GM21367 (cell line): ENCODE data around the gene RECK.
A peak's percentile ranks its signal among the peaks of the same experiment; 100 is the strongest.
"Not testable (repeated sequence)": the region's sequence is repeated elsewhere in the genome, so short reads cannot be mapped to it uniquely, and the experiment has no call there.

Experiments
- ATAC-seq: cut with Tn5 transposase; IDR thresholded peaks from one replicate; pipeline ENCODE4 v1.9.1; 2021; ENCODE audit not compliant: unreplicated experiment

Gene RECK

GRCh38 chr9:36109071-36109470, 72.4 kb downstream of the RECK start:
- ATAC-seq, result no peak

DNA sequence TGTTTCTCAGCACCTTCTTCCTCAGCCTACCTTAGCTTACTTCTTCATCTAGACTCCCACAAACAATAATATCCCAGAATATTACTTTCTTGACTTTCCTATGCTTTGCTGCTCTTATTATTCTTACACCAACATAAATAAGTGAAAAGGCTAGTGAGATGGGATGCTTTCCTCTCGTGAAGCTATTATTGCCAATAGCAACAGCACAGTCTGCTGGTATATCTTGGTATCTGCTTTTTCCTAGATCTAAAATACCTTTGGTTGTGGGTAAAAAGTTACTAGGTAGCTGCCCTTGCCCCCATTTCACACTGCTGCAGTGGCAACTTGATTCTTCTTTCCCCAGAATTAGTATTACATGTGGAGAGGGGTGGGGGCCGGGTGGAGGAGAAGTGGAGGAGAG, 73.7 kb downstream of the RECK start:
- ATAC-seq, result no peak

GRCh38 chr9:36112516-36112915, 75.8 kb downstream of the RECK start:
- ATAC-seq, result no peak

DNA sequence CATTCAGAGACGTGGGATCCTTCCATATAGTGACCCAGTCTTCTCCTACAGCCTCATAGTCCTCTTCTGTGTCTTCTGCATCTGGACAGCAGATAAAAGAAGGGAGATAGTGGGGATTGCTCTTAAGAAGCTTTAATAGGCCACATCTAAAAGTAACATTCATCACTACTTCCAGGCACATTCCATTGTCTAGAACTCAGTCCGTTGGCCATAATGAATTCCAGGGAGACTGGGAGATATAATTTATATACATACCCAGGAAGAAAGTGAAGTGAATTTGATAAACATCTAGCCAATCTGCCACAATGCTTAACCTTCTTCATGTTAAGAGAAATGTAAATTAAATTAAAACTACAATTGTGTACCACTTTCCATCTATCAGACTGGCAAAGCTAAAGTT, 77.3 kb downstream of the RECK start:
- no peak for ATAC-seq

DNA sequence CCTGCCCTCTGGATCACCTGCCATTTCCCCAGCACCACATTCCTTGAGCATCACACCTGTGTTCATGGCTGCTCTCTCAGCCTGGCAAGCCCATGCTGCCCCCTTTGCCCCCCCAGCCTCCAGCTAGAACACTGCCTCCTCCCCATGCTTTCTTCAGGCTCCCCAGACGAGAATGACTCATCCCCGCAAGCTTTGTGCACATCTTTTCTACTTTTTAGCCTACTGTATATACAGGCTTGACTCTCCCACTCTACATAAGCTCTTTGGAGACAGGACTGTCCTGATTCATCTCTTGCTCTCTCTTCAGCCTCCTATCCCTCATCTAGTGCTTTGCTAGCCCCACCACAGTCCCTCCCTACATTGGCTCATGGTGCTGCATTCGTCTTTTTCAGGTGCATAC, 79.9 kb downstream of the RECK start:
- ATAC-seq, result no peak

- ATAC-seq, result no peak
Measured at GRCh38 chr9:36118201-36118600, 81.5 kb downstream of the RECK start.

DNA sequence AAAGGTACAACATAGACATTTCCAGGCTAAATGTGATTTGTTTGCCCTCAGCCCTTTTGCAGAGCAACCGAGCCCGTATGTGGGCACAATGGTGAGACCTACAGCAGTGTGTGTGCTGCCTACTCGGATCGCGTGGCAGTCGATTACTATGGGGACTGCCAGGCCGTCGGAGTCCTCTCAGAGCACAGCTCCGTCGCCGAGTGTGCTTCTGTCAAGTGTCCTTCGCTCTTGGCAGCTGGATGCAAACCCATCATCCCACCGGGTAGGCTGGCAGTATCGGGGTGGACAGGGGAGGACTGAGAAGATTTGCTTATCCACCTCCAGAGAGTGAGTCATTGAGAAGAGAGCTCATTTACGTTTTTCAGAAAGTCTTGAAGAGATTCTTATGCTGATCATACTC, 82.0 kb downstream of the RECK start:
- no peak for ATAC-seq

GRCh38 chr9:36119476-36119875, 82.8 kb downstream of the RECK start:
- no peak for ATAC-seq

GRCh38 chr9:36120705-36121104, 84.0 kb downstream of the RECK start:
- ATAC-seq, result no peak

- ATAC-seq, result no peak
Measured at GRCh38 chr9:36121971-36122370, 85.3 kb downstream of the RECK start.

- ATAC-seq, result no peak
Measured at GRCh38 chr9:36123515-36123914, 86.8 kb downstream of the RECK start.

- no peak for ATAC-seq
Measured at GRCh38 chr9:36125062-36125855, 88.5 kb downstream of the RECK start.

- no peak for ATAC-seq
Measured at GRCh38 chr9:36126016-36126730, 89.5 kb downstream of the RECK start.

DNA sequence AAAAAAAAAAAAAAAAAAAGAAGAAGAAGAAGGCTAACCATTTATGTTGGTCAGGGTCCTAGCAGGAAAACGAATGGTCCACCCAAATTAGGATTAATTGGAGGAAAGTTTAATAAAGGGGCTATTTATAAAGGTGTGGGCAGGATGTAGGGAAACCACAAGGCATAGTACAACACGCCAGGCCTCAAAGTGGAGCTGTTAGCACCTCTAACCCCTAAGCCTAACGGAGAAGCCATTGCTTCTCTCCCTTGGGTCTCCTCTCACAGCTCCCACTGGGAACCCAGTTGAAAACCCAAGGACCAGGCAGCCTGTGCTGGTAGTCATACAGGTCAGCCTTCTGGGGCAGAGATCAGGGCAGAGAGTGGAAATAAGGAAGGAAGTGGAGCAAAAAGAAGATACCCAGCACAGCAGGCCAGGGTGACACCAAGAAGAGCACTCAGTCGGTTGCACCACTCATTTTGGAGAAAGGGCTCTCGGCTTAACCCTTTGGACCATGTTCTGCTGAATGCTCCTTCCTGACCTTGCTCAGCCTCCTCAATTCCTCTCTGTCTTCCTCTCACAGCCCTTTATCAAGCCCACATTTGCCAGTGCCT, 91.0 kb downstream of the RECK start:
- ATAC-seq, result no peak

DNA sequence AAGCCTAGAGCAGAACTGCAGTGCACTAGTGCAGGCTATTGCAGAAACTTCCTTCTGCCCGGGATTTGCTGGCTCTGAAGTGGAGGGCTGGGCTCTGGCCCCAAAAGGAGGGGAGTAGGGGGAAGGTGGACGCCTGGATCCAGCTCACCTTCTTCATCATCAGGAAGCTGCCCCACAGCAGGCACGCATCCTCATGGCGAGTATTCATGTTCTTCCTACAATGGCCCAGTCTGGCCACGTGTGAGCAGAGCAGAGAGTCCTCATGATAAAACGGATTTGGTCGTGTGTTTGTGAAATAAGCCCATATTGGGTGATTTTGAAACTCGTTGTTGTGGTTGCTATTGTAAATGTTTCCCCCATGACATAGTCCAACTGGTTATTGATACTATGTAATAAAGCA, 91.6 kb downstream of the RECK start:
- ATAC-seq, result no peak

DNA sequence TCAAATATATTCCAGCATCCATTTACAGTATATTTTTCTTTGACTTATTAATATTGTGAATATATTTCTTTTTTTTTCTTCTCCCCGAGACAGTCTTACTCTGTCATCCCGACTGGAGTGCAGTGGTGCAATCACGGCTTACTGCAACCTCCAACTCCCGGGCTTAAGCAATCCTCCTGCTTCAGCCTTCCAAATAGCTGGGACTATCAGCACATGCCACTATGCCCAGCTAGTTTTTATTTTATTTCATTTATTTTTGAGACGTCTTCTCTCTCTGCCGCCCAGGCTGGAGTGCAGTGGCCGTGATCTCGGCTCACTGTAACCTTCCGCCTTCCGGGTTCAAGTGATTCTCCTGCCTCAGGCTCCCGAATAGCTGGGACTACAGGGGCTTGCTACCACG, 92.4 kb downstream of the RECK start:
- ATAC-seq, result no peak

DNA sequence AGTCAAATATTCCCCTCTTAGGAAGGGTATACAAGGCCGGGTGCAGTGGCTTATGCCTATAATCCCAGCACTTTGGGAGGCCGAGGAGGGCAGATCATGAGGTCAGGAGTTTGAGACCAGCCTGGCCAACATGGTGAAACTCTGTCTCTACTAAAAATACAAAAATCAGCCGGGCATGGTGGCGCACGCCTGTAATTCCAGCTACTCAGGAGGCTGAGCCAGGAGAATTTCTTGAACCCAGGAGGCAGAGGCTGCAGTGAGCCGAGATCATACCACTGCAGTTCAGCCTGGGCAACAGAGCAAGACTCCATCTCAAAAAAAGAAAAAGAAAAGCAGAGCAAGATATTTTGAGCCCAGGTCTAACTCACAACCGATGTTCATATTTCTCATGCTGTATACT, 95.0 kb downstream of the RECK start:
- ATAC-seq, result not testable (repeated sequence)

- no peak for ATAC-seq
Measured at GRCh38 chr9:36132086-36132485, 95.4 kb downstream of the RECK start.

- no peak for ATAC-seq
Measured at GRCh38 chr9:36134761-36135505, 98.2 kb downstream of the RECK start.

GRCh38 chr9:36135741-36136271, 99.1 kb downstream of the RECK start:
- ATAC-seq, result no peak

- peak; percentile 95 for ATAC-seq
Measured at GRCh38 chr9:36136272-36136893, 99.7 kb downstream of the RECK start, which contains the start of gene GLIPR2. TSS of gene GLIPR2 (plus strand) at chr9:36136733. CDS start at chr9:36136779, 46 bp downstream.
